Mesothelial cell of epicardium (in vitro differentiated cells): Measurements from ENCODE around the gene SMAD1. TPM values are rescaled to one million over a fixed set of nuclear protein-coding genes. Genes with fewer than 3 reads are reported as not detected.

ENCODE experiments used
- DNase-seq, 2 experiments: peaks; one replicate each; pipeline ENCODE4 v3.0.0; 2021; ENCODE audit warnings: low spot score in 2 of 2; ENCODE audit not compliant: unreplicated experiment in 2 of 2
- H3K27ac Mint-ChIP-seq: 2 replicates; pipeline ENCODE4 v1.8.0; 2021; ENCODE audit warnings: mixed read lengths
- H3K27me3 Mint-ChIP-seq: 2 replicates; pipeline ENCODE4 v1.8.0; 2021; ENCODE audit warnings: low read depth, mixed read lengths
- H3K36me3 Mint-ChIP-seq: 2 replicates; pipeline ENCODE4 v1.8.0; 2021; ENCODE audit warnings: mixed read lengths
- H3K4me1 Mint-ChIP-seq: 2 replicates; pipeline ENCODE4 v1.8.0; 2021; ENCODE audit warnings: mixed read lengths
- H3K4me3 Mint-ChIP-seq: 2 replicates; pipeline ENCODE4 v1.8.0; 2021; ENCODE audit warnings: mild to moderate bottlenecking, moderate library complexity, mixed read lengths
- H3K9me3 Mint-ChIP-seq: 2 replicates; pipeline ENCODE4 v1.8.0; 2021; ENCODE audit warnings: mixed read lengths
- CTCF ChIP-seq: fragments of 200-600 bp; sonication (generic); IDR thresholded peaks from one replicate; pipeline ENCODE4 v1.5.0; 2021; ENCODE audit warnings: antibody characterized with exemption; ENCODE audit not compliant: unreplicated experiment
- total RNA-seq: library from RNA; stranded (reverse); gene quantifications from 3 replicates; pipeline ENCODE4 v1.2.1, GENCODE V29; 2021

SMAD1 gene
- 35.6 to 40.5 TPM (median 38.4 TPM) in 3 replicates for total RNA-seq

GRCh38 chr4:145481164-145481941, at the start of gene SMAD1:
SMAD1 (plus strand) TSS chr4:145481853; CDS start chr4:145514614, 32,761 bp downstream.
- Mint-ChIP-seq H3K27ac (peak within 1 kb of the TSS; percentile 92), H3K9me3 (no peaks in the 10 kb centered on the region), H3K4me1 (peaks cover 14% of the 10 kb centered on the region), H3K27me3 (no peaks in the 10 kb centered on the region), H3K36me3 (no peaks in the 10 kb centered on the region), H3K4me3 (peak within 1 kb of the TSS; percentile 79)
- TF ChIP-seq CTCF = no peak
- peak; percentile 65 to 76 for DNase-seq

DNA sequence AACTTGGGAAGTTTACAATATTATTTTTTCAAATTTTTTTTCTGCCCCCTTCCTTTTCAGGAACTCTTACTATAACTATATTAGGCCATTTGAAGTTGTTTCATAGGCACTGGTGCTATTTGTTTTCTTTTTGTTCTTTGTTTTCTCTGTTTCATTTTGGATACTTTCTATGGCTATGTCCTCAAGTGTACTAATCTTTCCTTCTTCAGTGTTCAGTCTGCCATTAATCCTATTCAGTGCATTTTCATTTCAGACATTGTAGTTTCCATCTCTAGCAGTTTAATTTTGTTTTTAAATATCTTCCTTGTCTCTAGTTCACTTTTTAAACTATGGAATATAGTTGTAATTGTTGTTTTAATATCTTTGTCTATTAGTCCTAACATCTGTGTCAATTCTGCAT, 48.0 kb upstream of the SMAD1 start:
- DNase-seq = no peak
- Mint-ChIP-seq H3K4me3 (no peak overlapping the region), H3K9me3 (peaks cover 28% of the 10 kb centered on the region), H3K27ac (no peak overlapping the region), H3K36me3 (peaks cover 19% of the 10 kb centered on the region), H3K27me3 (no peaks in the 10 kb centered on the region), H3K4me1 (peaks cover 35% of the 10 kb centered on the region)
- TF ChIP-seq CTCF = no peak

DNA sequence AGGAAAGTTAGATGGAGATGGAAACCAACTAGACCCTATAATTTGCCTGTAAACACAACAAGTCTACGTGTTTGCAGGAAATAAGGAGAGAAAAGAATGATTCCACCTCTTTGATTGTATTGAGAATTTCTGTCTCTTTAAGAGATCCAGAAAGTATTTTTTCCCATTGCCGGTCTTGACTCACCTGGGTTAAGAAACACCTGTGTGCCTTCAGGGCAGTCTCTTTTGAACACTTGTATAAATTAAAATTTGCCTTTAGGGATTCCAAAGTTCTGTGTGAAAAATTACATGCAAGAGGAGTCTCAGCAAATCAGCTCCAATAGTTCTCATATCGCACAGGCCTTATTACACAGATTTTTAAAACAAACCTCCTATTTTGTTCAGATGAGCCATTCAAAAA, 46.0 kb upstream of the SMAD1 start:
- H3K4me1 Mint-ChIP-seq = peaks cover 32% of the 10 kb centered on the region
- no peak overlapping the region for H3K4me3 Mint-ChIP-seq
- H3K27me3 Mint-ChIP-seq = no peaks in the 10 kb centered on the region
- no peak for DNase-seq
- peaks cover 30% of the 10 kb centered on the region for H3K9me3 Mint-ChIP-seq
- H3K27ac Mint-ChIP-seq = peak overlapping the region; percentile 43
- peaks cover 19% of the 10 kb centered on the region for H3K36me3 Mint-ChIP-seq
- no peak for TF ChIP-seq CTCF

DNA sequence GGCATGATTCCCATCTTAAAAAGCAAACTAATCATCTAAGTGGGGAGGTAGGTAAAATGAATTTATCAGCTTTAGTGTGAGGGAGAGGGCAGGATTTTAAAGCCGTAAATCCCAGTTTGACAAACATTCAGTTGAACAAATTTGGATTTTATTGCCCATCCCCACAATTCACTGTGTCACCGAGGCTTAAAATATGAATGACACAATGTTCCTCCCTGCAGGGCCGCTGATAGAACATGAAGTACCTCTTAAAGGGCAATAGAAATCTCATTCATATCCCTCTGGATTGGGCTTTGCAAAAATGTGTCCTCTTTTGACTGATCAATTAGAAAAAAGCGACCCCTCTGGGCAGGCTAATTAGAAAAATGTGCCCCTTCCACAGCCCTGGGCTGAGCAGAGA, 45.5 kb upstream of the SMAD1 start:
- H3K36me3 Mint-ChIP-seq = peaks cover 19% of the 10 kb centered on the region
- DNase-seq = no peak
- no peaks in the 10 kb centered on the region for H3K27me3 Mint-ChIP-seq
- H3K4me3 Mint-ChIP-seq = no peak overlapping the region
- peaks cover 32% of the 10 kb centered on the region for H3K9me3 Mint-ChIP-seq
- peak overlapping the region; percentile 86 for H3K27ac Mint-ChIP-seq
- no peak for TF ChIP-seq CTCF
- peaks cover 32% of the 10 kb centered on the region for H3K4me1 Mint-ChIP-seq

GRCh38 chr4:145436796-145437195, 44.9 kb upstream of the SMAD1 start:
- peaks cover 32% of the 10 kb centered on the region for H3K9me3 Mint-ChIP-seq
- peaks cover 32% of the 10 kb centered on the region for H3K4me1 Mint-ChIP-seq
- H3K4me3 Mint-ChIP-seq = no peak overlapping the region
- no peaks in the 10 kb centered on the region for H3K27me3 Mint-ChIP-seq
- TF ChIP-seq CTCF = no peak
- peak overlapping the region; percentile 86 for H3K27ac Mint-ChIP-seq
- DNase-seq = peak; percentile 25 to 71
- peaks cover 19% of the 10 kb centered on the region for H3K36me3 Mint-ChIP-seq
